Epithelial cell of proximal tubule (primary cell): ENCODE measurements around the gene MTX3. TPM values are rescaled to one million over a fixed set of nuclear protein-coding genes. Genes with fewer than 3 reads are reported as not detected.
A peak's percentile ranks its signal among the peaks of the same experiment; 100 is the strongest.

Experiments
- DNase-seq: peaks from one replicate; pipeline ENCODE4 v3.0.0-alpha.2; 2011; ENCODE audit warnings: low read depth
- H3K4me3 ChIP-seq: 2 replicates; pipeline ENCODE4 v1.5.1; 2011; ENCODE audit warnings: low read depth, mild to moderate bottlenecking, low read length
- total RNA-seq: library from RNA; depleted of rRNA; stranded (reverse); fragments of >200 nt; gene quantifications from 2 replicates; pipeline ENCODE4 v1.2.3, GENCODE V29; 2015
- TF ChIP-seq, protein P1 (sequence below): conservative IDR thresholded peaks from 2 replicates; pipeline ENCODE4 v1.5.1; 2012; ENCODE audit warnings: low read depth, mild to moderate bottlenecking, low read length

The MTX3 gene
- total RNA-seq, 1 donor from 2014 or later = 6.2 TPM

DNA sequence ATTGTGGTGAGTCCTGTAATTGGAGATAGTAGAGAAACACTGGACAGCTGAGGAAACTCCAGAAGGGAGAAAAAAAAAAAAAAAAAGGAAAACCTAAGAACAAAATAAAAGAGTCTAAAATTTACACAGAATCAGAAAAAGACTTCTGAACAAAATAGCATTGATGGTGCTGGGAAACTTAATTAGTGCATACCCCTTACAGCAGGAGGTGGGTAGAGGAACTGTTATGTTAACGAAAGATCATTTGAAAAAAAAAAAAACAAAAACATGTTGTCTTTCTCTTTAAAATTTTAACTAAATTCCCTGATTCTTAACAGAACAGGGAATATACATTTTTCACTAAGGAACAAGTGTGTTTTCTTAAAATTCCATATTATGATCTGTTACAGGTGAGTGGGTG, 11.6 kb upstream of the MTX3 start:
- H3K4me3 ChIP-seq = no peak overlapping the region
- TF ChIP-seq, protein P1, sequence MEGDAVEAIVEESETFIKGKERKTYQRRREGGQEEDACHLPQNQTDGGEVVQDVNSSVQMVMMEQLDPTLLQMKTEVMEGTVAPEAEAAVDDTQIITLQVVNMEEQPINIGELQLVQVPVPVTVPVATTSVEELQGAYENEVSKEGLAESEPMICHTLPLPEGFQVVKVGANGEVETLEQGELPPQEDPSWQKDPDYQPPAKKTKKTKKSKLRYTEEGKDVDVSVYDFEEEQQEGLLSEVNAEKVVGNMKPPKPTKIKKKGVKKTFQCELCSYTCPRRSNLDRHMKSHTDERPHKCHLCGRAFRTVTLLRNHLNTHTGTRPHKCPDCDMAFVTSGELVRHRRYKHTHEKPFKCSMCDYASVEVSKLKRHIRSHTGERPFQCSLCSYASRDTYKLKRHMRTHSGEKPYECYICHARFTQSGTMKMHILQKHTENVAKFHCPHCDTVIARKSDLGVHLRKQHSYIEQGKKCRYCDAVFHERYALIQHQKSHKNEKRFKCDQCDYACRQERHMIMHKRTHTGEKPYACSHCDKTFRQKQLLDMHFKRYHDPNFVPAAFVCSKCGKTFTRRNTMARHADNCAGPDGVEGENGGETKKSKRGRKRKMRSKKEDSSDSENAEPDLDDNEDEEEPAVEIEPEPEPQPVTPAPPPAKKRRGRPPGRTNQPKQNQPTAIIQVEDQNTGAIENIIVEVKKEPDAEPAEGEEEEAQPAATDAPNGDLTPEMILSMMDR = no peak
- DNase-seq = no peak

DNA sequence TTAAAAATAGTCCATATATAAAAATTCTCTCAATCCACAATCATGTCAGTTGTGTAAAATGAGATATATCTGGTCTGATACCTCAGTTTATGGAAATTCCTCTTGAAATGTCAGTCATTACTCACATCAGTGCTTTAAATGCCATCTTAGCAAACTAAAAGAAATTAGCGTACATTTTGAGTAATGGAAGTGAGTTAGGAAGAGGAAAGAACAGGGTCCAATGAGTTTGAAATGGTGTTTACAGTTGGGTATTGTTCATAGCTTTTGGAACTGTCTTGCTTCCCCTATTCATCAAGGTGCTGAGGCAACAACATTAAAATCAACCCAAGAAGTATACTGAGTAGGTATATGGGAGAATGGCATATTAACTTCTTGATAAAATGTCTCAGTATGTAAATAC, 8.7 kb upstream of the MTX3 start:
- DNase-seq = no peak
- no peak overlapping the region for H3K4me3 ChIP-seq
- TF ChIP-seq, protein P1 = no peak

DNA sequence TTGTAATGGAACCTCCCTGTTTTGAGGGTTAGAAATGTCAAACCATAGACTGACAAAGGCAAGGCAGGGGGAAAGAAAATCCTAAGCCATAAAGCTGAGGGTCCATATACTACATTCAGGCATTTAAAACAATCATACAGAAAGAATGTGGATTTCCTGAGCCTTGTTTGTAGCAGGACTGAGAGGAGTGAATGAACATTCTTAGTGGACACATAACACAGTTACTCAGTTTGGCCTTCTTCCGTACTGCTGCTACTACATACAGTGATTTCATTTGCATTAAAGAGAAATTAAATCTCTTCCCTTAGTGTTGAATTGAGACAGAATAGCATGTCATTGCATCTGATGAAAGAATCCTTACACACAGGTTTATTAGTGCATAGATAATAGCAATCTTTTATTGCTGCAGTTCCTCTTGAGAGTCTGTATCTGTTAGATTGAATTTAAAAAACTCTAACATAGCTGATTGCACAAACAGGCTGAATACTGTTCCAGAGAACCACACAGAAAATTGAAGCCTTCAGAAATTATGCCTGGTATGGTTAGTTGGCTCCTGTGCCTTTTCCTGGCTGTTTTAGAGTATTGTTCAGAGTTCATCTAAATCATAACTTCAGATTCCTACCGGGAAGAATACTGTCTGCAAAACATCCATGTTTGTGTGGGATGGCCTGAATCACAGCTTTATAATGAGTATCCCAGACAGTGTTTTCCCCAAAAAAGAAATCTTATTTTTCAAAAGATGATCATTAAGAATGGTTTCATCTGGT, 2.0 kb upstream of the MTX3 start:
- H3K4me3 ChIP-seq = no peak overlapping the region
- TF ChIP-seq, protein P1 = no peak
- DNase-seq = no peak

DNA sequence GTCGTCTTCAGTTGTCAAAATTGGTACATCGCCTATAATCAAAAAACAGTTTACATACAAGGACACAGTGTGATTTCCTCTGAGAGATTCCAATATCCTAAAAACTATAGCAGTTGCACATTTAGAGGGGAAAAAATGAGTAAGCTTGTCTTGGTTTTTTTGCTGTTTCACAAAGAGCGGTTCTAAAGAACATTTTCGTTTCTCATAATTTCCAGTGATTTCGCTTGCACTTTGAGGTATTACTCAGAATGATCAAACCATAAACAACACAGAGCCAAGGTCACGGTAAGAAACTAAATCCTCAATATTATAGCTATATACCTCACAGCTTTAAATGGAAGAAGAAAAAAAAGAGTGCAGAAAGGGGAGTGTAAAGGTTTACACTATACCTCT, 861 bp downstream of the MTX3 start:
- TF ChIP-seq, protein P1 = no peak
- peak overlapping the region; percentile 97 for H3K4me3 ChIP-seq
- no peak for DNase-seq

DNA sequence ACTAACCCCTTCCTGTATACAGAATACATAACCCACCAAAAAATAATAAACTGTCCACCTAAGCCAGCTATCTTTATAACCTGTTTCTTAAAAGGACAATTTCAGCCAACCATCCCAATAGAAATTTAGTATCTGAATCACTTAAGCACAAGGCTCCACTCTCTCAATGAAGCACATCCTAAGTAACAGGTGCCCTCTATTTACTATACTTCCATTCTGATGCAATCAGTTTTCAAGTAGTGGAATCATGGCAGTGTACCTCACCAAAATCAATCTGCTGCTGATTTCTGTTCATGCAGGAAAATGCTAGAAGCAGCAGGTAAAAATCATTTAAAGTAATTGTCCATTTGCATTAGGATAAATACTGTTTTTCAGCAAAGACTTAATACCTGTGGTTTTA, 4.8 kb downstream of the MTX3 start:
- no peak for DNase-seq
- TF ChIP-seq, protein P1 = no peak
- H3K4me3 ChIP-seq = no peak overlapping the region

DNA sequence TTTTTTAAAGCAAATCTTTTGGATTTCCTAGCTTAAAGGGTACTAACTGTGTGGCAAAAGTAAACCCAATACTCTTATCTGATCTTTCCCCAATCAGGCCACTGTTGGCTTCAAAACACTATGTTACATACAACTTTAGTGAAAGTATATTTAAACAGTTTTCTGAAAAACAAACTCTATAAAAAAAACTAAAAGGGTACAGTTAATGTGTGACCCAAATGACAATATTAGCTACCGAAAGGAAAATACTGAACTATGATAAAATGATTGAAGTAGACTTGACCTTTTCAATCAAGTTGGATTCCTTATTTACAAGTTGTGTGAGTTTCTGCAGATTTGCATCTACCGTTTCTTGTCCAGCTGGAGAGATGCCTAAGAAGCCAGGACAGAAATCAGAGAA, 5.8 kb downstream of the MTX3 start:
- no peak overlapping the region for H3K4me3 ChIP-seq
- DNase-seq = no peak
- TF ChIP-seq, protein P1 = no peak

DNA sequence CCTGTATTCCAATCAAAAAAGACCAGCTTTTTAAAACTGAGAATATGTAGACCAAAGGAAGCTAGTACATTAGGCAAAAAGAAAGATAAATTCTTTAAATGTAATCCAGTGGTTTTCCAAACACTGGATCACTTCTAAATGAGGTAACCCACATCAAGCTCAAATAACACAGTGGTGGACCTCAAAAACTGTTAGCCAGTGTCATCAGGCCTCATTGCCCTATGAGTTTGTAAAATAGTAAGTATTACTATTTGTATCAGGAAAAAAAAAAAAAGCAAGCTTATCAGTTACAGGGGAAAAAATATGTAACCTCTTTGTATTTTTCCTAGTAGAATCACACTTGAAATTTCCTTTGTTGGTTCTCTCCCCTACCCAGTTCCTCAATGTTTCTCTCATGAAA, 6.7 kb downstream of the MTX3 start:
- TF ChIP-seq, protein P1 = no peak
- DNase-seq = no peak
- H3K4me3 ChIP-seq = no peak overlapping the region
